GM21723 (cell line): ENCODE results near the gene UBA7.
"Not testable (repeated sequence)": the region's sequence is repeated elsewhere in the genome, so short reads cannot be mapped to it uniquely, and the experiment has no call there.

Experiments used
- ATAC-seq: cut with Tn5 transposase; IDR thresholded peaks from one replicate; pipeline ENCODE4 v1.9.1; 2021; ENCODE audit warnings: mild to moderate bottlenecking, moderate library complexity; ENCODE audit not compliant: unreplicated experiment

The UBA7 gene, protein sequence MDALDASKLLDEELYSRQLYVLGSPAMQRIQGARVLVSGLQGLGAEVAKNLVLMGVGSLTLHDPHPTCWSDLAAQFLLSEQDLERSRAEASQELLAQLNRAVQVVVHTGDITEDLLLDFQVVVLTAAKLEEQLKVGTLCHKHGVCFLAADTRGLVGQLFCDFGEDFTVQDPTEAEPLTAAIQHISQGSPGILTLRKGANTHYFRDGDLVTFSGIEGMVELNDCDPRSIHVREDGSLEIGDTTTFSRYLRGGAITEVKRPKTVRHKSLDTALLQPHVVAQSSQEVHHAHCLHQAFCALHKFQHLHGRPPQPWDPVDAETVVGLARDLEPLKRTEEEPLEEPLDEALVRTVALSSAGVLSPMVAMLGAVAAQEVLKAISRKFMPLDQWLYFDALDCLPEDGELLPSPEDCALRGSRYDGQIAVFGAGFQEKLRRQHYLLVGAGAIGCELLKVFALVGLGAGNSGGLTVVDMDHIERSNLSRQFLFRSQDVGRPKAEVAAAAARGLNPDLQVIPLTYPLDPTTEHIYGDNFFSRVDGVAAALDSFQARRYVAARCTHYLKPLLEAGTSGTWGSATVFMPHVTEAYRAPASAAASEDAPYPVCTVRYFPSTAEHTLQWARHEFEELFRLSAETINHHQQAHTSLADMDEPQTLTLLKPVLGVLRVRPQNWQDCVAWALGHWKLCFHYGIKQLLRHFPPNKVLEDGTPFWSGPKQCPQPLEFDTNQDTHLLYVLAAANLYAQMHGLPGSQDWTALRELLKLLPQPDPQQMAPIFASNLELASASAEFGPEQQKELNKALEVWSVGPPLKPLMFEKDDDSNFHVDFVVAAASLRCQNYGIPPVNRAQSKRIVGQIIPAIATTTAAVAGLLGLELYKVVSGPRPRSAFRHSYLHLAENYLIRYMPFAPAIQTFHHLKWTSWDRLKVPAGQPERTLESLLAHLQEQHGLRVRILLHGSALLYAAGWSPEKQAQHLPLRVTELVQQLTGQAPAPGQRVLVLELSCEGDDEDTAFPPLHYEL

DNA sequence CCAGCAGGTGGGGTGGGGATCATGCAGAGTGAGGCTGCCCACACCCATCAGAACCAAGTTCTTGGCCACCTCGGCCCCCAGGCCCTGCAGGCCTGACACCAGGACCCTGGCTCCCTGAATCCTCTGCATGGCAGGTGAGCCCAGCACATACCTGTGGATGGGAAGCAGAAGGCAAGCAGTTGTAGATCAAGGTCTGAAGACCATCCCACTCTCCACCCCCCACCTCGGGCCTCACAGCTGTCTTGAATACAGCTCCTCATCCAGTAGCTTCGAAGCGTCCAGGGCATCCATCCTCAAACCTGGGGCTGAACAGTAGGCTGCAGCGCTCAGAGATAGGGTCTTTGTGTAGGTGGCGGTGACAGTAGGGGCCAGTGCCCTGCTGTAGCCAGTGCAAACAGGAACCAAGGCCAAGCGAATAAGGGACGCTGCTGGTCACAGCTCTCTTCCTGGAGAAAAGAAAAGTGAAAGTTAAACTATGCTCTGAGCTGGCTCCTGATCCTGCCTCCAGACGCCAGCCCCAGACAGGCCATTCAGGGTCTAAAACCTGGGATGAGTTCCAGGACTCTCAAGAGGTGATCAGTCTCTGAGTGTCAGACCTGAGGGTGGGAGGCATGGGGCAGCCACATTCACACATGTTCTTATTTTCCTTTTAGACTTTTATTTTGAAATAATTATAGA lies at the start of gene UBA7:
Gene UBA7 (minus strand): TSS at position 457 of the 678 bp plus-strand sequence. CDS start 166 bp downstream, at position 291.
- ATAC-seq, result peak; percentile 69

DNA sequence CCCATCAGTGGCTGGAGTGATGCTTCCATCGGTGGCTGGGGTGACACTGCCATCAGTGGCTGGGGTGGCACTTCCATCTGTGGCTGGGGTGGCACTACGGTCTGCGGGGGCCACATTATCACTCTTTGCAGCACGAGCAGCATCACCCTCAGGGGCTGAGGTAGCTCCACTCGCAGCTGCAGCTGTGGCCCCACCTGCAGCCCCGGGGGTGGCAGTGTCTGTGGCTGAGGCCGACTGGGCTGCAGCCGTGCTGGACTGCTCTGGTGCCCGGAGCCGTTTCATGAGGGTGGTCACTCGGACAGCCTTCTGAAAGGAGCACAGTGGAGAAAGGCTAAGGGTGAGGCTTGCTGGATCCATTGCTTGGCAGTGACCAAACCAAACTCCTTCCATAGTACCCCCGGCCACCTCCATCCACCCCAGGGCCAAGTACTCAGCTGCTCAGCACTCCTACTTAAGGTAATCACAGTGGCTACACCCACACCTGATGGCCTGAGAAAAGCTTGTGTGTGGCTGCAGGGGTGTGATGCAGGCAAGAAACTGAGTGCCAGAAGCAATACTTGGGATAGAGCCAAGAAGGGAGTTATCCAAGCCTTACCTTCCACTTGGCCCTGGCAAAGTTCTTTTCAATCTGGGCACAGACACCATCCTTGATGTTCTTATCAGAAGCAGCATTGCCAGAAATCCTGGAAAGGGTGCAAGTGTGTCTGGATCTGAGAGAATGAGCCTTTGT lies 46.0 kb upstream of the UBA7 start:
- ATAC-seq, result no peak

DNA sequence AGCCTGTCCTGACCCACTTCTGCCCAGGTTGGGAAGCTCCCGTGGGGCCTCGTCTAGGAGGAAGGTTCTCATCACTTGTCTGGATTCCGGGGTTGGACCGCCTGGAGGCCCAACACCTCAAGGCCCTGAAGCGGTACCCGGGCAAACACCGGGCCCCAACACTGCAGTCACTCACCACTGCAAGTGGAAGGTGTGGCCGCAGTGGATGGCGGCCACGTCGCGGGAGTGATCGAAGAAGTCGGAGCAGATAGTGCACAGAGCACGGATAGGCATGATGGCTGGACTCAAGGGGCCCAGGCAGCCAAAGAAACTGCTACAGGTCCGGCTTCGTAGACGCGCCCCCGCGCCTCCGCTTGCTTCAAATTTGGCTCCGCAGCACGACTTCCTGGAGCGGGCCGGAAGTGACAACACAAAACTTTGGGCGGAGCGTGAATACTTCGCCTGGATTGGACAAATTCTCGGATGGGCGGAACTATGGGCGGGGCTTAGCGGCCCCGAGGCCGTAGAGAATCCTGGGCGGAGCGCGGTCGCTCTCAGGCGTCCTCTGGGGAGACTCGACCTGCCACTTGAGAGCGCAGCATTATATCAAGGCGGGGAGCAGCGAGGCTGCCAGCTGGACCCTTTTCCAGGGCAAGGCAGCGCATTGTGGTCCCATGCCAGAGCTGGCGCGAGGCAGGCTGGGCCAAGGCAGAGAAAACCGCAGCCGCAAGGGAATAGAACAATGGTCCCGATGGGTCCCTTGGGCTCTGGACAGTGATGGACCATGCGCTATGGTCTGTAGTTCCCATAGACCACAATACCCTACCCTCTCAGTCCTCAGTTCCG lies 42.6 kb upstream of the UBA7 start, which contains the start of gene TRAIP:
Gene TRAIP (minus strand): TSS at position 384 of the 825 bp plus-strand sequence. CDS start 111 bp downstream, at position 273.
- peak; percentile 95 for ATAC-seq

DNA sequence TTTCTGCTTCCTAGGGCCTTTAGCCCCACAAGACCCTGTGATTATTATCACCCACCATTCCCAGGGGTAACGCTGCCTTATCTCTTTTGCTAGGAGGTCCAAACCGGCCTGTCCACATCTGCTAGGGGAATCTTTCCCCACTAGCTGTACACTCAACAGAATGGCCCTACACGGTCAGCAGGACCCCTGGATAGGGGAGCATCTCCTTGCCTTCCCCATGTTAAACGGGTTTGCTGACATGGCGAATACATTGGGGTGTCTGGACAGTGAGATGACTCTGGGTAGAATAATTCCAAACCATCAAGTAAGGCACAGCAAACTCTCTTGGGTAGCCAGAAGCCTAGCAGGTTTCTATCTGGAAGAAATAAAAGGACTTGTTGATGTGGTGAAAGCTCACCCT lies 41.9 kb upstream of the UBA7 start:
- no peak for ATAC-seq

DNA sequence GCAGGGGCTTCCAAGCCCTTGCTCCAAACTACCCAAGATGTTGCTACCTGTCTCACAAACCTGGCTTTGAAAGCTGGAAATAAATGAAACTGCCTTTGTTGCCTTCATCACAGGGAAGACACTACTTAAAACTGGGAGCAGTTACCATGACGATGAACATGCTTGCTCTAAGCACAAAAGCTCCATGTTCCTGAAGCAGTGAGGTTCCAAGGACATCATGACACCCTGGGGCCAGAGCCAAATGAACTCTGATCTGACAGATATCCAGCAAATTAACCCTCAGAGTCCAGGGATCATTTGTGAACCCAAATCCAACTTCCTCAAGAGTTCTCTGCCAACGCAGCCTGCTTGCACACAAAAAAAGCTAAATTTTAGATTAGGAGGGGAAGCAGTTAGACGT lies 31.9 kb upstream of the UBA7 start:
- no peak for ATAC-seq

DNA sequence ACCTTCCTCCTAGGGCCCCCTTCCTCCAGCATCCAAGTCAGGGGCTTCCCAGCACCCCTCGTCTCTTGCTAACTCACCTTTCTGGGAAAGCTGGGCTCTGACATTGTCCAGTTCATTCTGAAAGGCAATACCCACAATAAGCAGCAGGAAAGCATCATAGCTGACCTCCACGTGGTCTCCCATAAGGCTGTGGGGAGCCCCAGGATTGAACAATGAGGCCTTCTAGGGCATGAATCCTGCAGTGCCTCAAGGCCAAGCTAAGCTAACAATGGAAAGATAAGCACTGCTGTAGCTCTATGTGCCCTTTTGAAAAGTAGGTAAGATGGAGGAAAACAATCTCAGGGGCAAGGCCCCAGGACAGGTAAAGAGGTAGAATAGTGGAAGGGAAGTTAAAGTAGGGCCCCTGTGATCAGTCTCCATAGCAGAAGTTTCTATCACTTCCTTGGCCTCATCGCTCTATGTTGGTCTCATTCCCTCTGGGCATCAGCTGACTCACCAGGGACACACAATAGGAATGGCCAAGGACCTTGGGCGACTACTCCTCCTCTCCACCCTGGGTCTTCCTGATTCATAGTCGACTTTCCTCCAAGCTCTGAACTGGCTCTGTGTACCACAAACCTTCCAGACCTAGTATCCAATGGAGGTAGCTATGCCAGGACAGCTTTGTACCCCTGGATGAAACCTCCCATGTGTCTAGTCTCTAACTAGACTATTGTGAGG lies 30.9 kb upstream of the UBA7 start:
- ATAC-seq, result no peak

DNA sequence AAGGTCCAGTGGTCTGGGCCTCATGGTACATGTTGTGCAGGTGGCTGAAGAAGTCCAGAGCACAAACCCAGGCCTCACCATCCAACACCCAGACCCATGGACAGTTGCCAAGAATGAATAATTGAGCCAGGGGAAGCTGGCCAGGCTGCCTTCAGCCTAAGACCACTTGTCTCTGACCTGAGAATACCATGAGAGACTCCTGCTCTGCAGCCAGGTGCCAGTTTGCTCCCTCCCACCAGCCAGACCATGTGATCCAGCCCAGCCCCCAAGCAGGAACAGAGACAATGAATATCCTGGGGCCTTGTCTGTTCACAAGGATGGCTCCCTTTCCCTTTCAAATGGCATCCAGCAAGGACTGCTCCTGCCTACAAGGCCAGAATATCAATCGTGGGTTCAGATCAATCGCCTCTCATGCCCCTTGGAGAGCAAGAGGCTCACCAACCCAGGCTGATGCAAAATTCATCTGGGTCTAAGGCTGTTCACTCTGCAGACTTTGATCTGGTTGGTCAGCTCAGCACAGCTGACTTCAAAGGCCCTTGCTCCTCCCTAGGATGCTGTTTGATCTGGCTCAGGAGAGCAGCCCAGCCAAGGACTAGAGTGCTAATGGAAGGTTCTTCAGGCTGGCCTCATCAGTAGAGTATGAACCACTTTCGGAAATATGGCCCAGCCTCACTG lies 29.2 kb upstream of the UBA7 start:
- no peak for ATAC-seq

DNA sequence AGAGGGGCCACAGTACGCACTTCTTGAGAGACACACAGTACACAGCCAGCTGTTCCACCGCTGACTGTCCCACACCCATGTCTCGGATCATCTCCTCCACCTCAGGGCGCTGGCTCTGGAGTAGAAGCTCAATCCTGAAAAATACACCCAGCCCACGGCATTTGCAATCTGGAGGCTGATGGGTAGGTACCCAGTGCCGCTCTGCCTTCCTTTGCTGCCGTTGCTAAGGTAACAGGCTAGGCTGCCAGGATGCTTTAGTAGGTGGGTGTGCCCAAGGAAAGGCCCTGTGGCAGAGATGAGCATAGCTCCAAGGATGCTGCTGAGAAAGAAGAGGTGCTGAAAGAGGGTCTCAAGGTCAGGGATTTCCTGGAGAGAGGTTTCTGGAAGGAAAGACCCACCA lies 28.1 kb upstream of the UBA7 start:
- no peak for ATAC-seq

DNA sequence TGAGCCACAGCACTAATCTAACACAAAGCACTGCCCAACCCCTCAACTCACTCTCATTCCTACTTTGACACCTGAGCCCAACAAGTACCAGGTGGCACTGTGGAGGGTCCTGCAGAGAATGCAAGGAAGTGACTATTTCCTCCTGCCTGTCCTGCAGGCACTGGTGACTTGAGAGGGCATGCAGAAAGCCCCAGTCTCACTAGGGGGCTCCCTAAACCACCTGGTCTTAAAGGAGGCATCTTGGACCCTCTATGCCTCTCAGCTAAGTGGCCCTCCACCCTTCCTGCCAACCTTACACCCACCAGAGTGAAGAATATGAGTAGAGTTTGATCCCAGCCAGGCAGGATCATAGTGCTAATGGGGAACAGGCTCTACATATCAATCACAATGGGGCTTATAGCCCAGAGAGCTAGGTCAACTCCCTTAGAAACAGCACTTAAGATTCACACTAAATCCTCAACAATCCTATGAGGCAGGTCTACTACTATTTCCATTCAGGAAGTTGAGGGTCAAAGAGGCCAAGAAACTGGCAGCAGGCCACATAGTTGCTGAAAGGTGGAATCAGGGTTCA lies 27.5 kb upstream of the UBA7 start:
- no peak for ATAC-seq

DNA sequence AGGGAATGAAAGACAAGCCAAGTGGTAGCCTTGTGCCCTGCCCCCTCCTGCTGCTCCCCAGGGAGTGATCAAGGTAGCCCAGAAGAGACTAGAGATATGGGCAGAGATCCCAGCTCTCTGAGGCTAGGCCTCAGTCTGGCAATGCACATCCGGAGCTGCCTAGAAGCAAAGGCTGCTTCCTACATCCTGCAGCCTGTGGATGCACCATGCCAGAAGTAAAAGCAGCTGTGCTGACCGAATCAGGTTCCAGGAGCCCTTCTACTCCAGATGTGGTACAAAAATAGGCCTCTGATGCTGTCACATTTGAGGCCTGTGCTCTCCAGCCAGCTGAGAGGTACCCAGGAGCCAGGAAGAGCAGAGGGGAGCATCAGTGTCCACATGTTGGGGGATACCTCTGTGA lies 26.6 kb upstream of the UBA7 start:
- no peak for ATAC-seq

DNA sequence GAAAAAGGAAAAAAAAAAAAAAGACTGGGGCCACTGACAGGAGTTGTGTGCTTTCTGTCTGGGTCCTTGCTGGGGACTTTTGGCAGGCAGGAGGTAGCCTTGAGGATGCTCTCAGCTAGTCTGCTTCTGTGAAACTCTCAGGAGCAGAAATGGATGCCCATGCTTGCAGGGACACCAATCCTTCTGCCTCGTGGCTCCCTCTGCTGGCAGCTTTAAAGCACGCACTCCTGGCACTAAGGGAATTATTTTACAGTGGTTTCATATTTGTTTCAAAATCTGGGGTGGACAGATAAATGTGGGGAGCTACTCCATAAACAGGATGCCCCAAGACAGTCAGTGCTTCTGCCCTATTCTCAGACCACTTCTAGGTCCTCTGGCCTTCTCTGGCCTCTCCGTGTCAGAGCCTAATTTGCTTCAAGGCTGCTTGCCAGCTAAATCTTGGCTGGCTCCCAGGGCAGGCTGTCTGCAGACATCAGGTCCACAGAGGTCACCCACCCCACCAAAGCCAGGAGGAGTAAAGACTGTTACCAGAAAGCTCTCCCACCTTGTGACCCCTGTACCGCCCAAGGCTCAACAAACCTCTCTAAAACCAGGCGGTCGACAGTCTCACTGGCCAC lies 25.5 kb upstream of the UBA7 start:
- ATAC-seq, result peak; percentile 57

DNA sequence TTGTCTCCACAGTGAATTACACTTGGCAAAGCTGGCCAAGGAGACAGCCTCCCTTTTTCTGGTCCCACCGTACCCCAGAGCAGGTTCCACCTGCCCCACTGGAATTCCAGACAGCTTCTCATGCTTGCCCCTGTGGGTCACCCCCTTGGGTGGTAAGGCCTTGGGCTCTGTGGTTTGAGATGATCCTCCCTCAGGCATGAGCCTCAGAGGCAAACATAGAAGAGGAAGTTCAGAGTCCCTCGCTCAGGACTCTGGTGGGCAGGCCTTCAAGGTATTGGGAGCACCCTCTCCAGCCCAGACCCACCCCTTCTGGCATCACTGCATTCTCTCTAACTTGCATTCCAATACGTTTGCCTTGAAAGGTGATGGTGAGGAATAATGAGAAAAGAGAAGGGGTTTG lies 17.6 kb upstream of the UBA7 start:
- no peak for ATAC-seq

DNA sequence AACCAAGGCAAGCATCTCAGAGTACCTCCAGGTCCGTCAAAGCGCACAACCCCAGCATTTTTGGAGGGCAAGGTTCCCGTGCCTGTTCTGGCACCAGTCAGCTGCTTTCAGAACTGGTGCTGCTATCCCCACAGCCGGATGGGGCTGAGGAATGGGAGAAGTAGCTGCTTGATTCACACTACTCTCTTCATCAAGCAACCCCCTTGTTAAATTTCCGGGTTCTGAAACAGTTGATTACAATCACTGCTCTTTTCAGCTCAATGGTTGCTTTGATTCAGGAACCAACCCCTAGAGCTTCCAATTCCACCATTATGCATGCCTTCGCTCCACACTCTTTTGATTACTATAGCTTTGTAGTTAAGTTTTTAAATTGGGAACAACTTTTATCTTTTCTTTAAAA lies 12.3 kb upstream of the UBA7 start:
- ATAC-seq, result no peak

DNA sequence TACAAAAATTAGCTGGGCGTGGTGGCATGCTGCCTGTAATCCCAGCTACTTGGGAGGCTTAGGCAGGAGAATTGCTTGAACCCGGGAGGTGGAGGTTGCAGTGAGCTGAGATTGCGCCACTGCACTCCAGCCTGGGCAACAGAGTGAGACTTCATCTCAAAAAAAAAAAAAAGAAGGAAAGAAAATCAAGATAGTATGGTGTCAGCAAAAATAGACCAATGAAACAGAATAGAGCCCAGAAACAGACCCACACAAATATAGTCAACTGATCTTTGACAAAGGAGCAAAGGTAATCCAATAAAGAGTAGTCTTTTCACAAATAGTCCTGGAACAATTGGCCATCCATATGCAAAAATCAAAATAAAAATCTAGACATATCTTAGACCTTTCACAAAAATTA lies 9.4 kb upstream of the UBA7 start:
- not testable (repeated sequence) for ATAC-seq

DNA sequence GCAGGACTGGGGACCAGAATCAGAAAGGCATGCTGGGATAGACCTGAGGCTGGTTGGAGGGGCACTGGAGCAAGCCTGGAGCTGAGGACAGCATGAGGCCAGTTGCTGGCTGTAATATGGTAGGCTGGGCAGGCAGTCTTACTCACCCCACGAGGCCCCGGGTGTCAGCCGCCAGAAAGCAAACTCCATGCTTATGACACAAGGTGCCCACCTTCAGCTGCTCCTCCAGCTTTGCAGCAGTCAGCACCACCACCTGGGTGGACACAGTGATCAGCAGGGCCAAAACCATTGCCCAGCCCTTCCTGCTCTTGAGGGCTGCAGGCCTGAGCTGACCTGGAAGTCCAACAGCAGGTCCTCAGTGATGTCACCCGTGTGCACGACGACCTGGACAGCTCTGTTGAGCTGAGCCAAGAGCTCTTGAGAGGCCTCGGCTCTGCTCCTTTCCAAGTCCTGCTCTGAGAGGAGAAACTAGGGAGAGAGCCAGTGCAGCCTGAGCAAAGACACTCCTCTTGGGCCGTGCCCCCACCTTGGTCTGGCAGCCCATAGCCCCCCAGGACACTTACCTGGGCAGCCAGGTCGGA lies 747 bp downstream of the UBA7 start:
- ATAC-seq, result no peak

DNA sequence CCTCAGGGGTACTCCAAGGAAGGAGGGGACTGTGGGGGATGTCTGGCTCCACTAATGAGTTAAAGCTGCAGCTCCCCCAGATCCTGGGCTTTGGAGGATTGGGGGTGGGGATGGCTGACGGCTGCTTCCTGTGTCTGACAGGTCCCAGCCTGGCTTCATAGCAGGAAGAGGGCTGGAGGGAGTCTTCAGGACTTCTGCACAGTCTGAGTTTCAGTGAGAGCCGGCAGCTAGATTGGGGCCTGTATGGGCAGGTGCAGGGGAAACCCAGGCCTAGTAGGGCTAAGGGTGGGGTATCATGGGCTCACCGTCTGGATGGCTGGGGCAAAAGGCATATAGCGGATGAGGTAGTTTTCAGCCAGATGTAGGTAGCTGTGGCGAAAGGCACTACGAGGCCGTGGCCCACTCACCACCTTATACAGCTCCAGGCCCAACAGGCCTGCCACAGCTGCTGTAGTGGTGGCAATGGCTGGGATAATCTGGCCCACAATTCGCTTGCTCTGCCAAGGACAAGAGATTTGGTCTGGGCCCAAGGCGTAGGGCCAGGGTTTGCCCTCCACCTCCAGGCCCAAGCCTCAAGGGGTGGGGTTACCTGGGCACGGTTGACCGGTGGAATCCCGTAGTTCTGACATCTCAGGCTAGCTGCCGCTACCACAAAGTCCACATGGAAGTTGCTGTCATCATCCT lies 6.2 kb downstream of the UBA7 start:
- ATAC-seq, result no peak

DNA sequence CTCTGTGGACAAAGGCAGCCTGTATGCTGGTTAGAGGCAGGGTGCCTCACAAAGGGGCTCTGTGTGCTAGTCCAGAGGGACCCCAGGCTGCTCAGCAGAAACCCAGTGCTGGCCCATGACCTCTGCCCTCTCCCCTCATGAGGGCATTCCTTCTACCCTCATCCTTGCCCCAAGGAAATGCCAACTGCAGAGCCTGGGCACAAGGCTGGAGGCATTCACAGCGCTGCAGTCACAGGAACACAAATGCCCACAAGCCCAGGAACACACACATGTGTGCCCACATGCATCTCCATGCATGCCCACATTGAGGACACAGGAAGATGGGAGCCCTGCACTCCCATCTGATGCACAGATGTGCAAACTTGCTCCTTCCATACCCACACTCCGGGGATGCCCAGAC lies 6.9 kb downstream of the UBA7 start:
- no peak for ATAC-seq
